ENCODE results near the gene CEP112. TPM values are rescaled to one million over a fixed set of nuclear protein-coding genes. Genes with fewer than 3 reads are reported as not detected.
A peak's percentile ranks its signal among the peaks of the same experiment; 100 is the strongest.

CEP112 gene
- total and polyA plus RNA-seq, 2 of the 13 experiments (the other 11 are each of a cell fraction or from before 2014, with no cell fraction given) = 1.2 to 3.4 TPM

DNA sequence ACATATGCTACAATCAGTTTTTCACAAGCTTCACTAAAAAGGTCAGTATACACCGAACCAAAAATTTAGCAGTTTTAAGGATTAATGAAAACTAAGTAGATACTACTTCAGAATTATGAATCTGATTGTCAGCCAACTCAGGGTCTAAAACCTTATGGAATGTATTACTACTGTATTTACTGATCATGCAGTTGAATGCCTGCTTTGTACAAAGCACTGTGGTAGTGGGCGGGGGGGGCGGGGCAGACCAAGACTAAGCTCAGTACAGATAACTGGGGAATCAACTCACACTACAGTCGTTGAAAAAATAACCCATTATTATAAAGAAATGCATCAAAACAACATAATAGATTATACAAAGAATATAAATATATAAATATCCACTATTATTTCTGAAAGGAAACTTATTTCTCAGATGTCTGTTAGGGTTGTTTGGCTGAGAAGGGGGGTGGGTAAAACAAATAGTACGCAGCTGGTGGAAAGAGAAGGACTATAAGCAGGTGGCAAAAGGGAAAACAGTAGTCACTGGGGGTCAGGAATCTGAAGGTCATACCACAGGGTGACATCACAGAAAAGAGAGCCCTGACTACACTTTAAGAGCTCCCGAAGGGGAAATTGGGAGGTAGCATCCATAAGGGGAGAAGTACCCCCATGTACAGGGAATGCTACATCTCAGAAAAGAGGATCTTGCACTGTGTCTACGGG lies 521.1 kb downstream of the CEP112 start (continued):
- TF ChIP-seq, protein P1, sequence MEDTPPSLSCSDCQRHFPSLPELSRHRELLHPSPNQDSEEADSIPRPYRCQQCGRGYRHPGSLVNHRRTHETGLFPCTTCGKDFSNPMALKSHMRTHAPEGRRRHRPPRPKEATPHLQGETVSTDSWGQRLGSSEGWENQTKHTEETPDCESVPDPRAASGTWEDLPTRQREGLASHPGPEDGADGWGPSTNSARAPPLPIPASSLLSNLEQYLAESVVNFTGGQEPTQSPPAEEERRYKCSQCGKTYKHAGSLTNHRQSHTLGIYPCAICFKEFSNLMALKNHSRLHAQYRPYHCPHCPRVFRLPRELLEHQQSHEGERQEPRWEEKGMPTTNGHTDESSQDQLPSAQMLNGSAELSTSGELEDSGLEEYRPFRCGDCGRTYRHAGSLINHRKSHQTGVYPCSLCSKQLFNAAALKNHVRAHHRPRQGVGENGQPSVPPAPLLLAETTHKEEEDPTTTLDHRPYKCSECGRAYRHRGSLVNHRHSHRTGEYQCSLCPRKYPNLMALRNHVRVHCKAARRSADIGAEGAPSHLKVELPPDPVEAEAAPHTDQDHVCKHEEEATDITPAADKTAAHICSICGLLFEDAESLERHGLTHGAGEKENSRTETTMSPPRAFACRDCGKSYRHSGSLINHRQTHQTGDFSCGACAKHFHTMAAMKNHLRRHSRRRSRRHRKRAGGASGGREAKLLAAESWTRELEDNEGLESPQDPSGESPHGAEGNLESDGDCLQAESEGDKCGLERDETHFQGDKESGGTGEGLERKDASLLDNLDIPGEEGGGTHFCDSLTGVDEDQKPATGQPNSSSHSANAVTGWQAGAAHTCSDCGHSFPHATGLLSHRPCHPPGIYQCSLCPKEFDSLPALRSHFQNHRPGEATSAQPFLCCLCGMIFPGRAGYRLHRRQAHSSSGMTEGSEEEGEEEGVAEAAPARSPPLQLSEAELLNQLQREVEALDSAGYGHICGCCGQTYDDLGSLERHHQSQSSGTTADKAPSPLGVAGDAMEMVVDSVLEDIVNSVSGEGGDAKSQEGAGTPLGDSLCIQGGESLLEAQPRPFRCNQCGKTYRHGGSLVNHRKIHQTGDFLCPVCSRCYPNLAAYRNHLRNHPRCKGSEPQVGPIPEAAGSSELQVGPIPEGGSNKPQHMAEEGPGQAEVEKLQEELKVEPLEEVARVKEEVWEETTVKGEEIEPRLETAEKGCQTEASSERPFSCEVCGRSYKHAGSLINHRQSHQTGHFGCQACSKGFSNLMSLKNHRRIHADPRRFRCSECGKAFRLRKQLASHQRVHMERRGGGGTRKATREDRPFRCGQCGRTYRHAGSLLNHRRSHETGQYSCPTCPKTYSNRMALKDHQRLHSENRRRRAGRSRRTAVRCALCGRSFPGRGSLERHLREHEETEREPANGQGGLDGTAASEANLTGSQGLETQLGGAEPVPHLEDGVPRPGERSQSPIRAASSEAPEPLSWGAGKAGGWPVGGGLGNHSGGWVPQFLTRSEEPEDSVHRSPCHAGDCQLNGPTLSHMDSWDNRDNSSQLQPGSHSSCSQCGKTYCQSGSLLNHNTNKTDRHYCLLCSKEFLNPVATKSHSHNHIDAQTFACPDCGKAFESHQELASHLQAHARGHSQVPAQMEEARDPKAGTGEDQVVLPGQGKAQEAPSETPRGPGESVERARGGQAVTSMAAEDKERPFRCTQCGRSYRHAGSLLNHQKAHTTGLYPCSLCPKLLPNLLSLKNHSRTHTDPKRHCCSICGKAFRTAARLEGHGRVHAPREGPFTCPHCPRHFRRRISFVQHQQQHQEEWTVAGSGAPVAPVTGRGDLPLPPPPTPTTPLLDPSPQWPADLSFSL (CRISPR knock-in tag; IDR thresholded peaks at IDR 0.05) = no peak
- TF ChIP-seq CREB1 (IDR thresholded peaks at IDR 0.05) = peak; percentile 24; the same call in 1 of the 2 replicates
- no peak for TF ChIP-seq CREB1 (CRISPR knock-in tag; IDR thresholded peaks at IDR 0.05)
- TF ChIP-seq JDP2 (CRISPR knock-in tag; IDR thresholded peaks at IDR 0.05; ENCODE audit: borderline replicate concordance) = no peak
- TF ChIP-seq ZMAT3 (CRISPR knock-in tag; conservative IDR thresholded peaks at IDR 0.05) = no peak
- no peak for TF ChIP-seq PCBP2 (optimal IDR thresholded peaks at IDR 0.05; ENCODE audit: low read depth, low read length, poor library complexity, severe bottlenecking)
- TF ChIP-seq GFI1 (CRISPR knock-in tag; IDR thresholded peaks at IDR 0.05; ENCODE audit: borderline replicate concordance) = 0 out of 2 replicates have a peak, but pooled peaks have one; percentile 40

All from HepG2 (cell line).